VCaP (cell line): ENCODE data around the gene CDKN1A.

Experiments
- H3K27ac ChIP-seq: fragments of 450-650 bp; 2 replicates; pipeline ENCODE4 v1.5.1; 2017
- CTCF ChIP-seq: fragments of 450-650 bp; conservative IDR thresholded peaks from 2 replicates; pipeline ENCODE4 v1.5.1; 2017; ENCODE audit warnings: mild to moderate bottlenecking, moderate library complexity

The CDKN1A gene

GRCh38 chr6:36678488-36679042, at the start of gene CDKN1A:
Gene CDKN1A, plus strand, starts transcription at chr6:36678714. Its CDS starts 5,388 bp downstream, at chr6:36684102.
- peak within 1 kb of the TSS; percentile 76 for H3K27ac ChIP-seq
- no peak for TF ChIP-seq CTCF

DNA sequence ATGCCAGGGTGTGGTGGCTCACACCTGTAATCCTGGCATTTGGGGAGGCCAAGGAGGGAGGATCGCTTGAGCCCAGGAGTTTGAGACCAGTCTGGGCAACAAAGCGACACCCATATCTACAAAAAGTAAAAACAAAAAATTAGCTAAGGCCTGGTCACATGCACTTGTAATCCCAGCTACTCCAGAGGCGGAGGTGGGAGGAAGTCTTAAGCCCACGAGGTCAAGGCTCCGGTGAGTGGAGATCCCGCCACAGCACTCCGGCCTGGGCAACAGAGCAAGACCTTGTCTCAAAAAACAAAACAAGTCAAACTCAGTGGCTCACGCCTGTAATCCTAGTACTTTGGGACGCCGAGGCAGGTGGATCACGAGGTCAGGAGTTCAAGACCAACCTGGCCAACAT, 48.7 kb upstream of the CDKN1A start:
- no peak for TF ChIP-seq CTCF
- H3K27ac ChIP-seq = no peak overlapping the region

GRCh38 chr6:36631326-36632011, 47.0 kb upstream of the CDKN1A start:
- TF ChIP-seq CTCF = no peak
- H3K27ac ChIP-seq = no peak overlapping the region

- no peak for TF ChIP-seq CTCF
- H3K27ac ChIP-seq = peak overlapping the region; percentile 84
Observed at GRCh38 chr6:36633370-36633769, 45.1 kb upstream of the CDKN1A start.

DNA sequence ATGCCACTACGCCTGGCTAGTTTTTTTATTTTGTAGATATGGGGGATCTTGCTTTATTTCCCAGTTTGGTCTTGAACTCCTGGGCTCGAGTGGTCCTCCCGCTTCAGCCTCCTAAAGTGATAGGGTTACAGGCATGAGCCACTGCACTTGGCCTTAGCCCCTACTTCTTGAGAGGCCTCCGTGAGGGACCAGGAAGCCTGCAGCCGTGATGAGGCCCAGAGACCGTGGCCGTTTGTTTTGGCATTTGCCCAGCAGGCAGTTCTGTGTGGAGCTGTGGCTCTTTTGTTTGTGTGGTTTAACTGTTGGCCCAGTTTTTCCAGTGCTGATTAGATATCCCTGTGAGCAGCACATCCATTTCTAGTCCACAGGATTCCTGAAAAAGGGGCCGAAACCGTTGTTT, 44.6 kb upstream of the CDKN1A start:
- no peak for TF ChIP-seq CTCF
- H3K27ac ChIP-seq = peak overlapping the region; percentile 84

GRCh38 chr6:36634317-36635108, 44.0 kb upstream of the CDKN1A start:
- H3K27ac ChIP-seq = peak overlapping the region; percentile 84
- TF ChIP-seq CTCF = no peak

DNA sequence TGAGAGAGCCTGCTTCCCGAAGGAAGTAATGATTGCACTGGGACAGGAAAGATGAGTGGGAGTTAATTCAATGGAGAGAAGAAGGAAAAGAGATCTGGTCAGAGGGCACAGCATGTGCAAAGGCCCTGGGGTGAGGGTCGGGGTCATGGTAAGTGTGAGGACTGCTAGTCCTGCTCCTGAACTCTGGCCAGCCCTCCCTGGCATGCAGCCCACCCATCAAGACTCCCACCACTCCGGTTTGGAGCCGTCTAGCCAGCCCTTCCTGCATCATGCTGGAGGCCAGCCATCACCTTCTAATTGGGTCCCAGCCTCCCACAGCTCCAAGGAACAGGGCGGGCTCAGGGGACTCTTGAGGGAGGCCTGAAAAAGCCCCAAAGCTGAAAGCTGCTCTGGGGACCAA, 42.2 kb upstream of the CDKN1A start:
- no peak overlapping the region for H3K27ac ChIP-seq
- no peak for TF ChIP-seq CTCF
